Astrocyte (in vitro differentiated cells and primary cell): ENCODE data around the gene KRT40. TPM values are rescaled to one million over a fixed set of nuclear protein-coding genes. Genes with fewer than 3 reads are reported as not detected.

Experiments
- DNase-seq: peaks from one replicate; pipeline ENCODE4 v3.0.0-alpha.2; 2010; ENCODE audit warnings: low read depth
- FAIRE-seq: peaks from 2 replicates; lab custom pipeline; 2011; peaks lifted over from hg19 to GRCh38; lab: Jason Lieb, UNC
- H2AFZ ChIP-seq: 2 replicates; pipeline ENCODE4 v1.6.0; 2012; ENCODE audit warnings: low read depth, low read length, inconsistent platforms
- H3K27ac ChIP-seq: 2 replicates; pipeline ENCODE4 v1.5.1; 2011; ENCODE audit warnings: low read depth, low read length, inconsistent platforms
- H3K27me3 ChIP-seq: 2 replicates; pipeline ENCODE4 v1.6.0; 2011; ENCODE audit warnings: low read length, inconsistent platforms; ENCODE audit not compliant: insufficient read depth
- H3K36me3 ChIP-seq: 2 replicates; pipeline ENCODE4 v1.5.1; 2011; ENCODE audit warnings: low read length, inconsistent platforms; ENCODE audit not compliant: insufficient read depth
- H3K4me1 ChIP-seq: 2 replicates; pipeline ENCODE4 v1.5.1; 2011; ENCODE audit warnings: low read length, inconsistent platforms; ENCODE audit not compliant: insufficient read depth
- H3K4me2 ChIP-seq: 2 replicates; pipeline ENCODE4 v1.6.0; 2012; ENCODE audit warnings: low read length, inconsistent platforms
- H3K4me3 ChIP-seq: 2 replicates; pipeline ENCODE4 v1.5.1; 2011; ENCODE audit warnings: low read depth, mild to moderate bottlenecking, low read length, inconsistent platforms; ENCODE audit not compliant: insufficient read depth
- H3K79me2 ChIP-seq: 2 replicates; pipeline ENCODE4 v1.6.0; 2012; ENCODE audit warnings: mild to moderate bottlenecking, low read length, inconsistent platforms; ENCODE audit not compliant: insufficient read depth
- H3K9ac ChIP-seq: 2 replicates; pipeline ENCODE4 v1.6.0; 2012; ENCODE audit warnings: mild to moderate bottlenecking, low read length, inconsistent platforms
- H3K9me3 ChIP-seq: 2 replicates; pipeline ENCODE4 v1.5.1; 2012; ENCODE audit warnings: low read depth, mild to moderate bottlenecking, low read length, inconsistent platforms; ENCODE audit not compliant: insufficient read depth
- H4K20me1 ChIP-seq: 2 replicates; pipeline ENCODE4 v1.6.0; 2012; ENCODE audit warnings: low read length, inconsistent platforms; ENCODE audit not compliant: insufficient read depth
- H3K27ac Mint-ChIP-seq: one replicate; pipeline ENCODE4 v1.8.0; 2021; ENCODE audit warnings: mild to moderate bottlenecking, mixed read lengths; ENCODE audit not compliant: unreplicated experiment
- H3K27me3 Mint-ChIP-seq: one replicate; pipeline ENCODE4 v1.8.0; 2021; ENCODE audit warnings: low read depth, mixed read lengths; ENCODE audit not compliant: unreplicated experiment
- H3K36me3 Mint-ChIP-seq: one replicate; pipeline ENCODE4 v1.8.0; 2021; ENCODE audit warnings: low read depth, mixed read lengths; ENCODE audit not compliant: unreplicated experiment
- H3K4me1 Mint-ChIP-seq: one replicate; pipeline ENCODE4 v1.8.0; 2021; ENCODE audit warnings: low read depth, mixed read lengths; ENCODE audit not compliant: unreplicated experiment
- H3K4me3 Mint-ChIP-seq: one replicate; pipeline ENCODE4 v1.8.0; 2021; ENCODE audit warnings: mild to moderate bottlenecking, moderate library complexity, mixed read lengths; ENCODE audit not compliant: unreplicated experiment
- H3K9me3 Mint-ChIP-seq: one replicate; pipeline ENCODE4 v1.8.0; 2021; ENCODE audit warnings: mild to moderate bottlenecking, mixed read lengths; ENCODE audit not compliant: unreplicated experiment
- EZH2 ChIP-seq: IDR thresholded peaks from 2 replicates; pipeline ENCODE4 v1.6.1; 2012; ENCODE audit warnings: mild to moderate bottlenecking, low read length, inconsistent platforms; ENCODE audit not compliant: insufficient read depth
- total RNA-seq: library from RNA; stranded (reverse); gene quantifications from 2 replicates; pipeline ENCODE4 v1.2.1, GENCODE V29; 2021
- TF ChIP-seq, protein P1 (sequence below): IDR thresholded peaks from 2 replicates; pipeline ENCODE4 v1.5.1; 2011; ENCODE audit warnings: low read depth, mild to moderate bottlenecking, inconsistent platforms, low read length, moderate library complexity; ENCODE audit not compliant: insufficient read depth

KRT40 gene
- total RNA-seq, 1 donor from 2014 or later: not detected

DNA sequence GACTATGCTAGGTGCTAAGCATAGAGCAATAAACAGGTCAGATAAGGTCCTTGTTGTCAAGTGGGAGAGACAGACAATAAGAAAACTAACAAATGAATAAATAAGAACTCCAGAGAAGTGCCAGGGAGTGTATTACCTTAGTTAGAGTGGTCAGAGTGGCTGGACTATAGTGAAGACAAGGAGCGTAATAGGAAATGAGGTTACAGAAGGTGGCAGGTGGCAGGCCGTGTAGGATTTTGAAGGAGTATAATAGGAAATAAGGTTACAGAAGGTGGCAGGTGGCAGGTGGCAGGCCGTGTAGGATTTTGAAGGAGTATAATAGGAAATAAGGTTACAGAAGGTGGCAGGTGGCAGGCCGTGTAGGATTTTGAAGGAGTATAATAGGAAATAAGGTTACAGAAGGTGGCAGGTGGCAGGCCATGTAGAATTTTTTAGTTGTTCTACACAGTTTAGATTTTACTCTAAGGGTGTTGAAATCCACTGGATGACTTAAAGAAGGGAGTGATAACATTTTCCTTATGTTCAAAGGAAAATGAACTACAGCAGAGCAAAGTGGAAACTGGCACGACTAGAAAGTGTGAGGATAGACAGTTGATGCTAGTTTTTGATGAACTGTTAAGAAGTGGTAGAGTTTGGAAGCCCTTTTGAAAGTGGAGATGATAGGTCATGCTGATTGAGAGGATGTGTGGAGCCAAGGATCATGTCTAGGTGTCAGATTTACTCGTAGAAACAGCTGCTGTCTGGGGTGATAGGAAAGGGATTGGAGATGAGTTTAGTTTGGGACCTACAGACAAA lies 28.4 kb upstream of the KRT40 start:
- FAIRE-seq (no peak), DNase-seq (no peak)
- H3K27me3 Mint-ChIP-seq: no peaks in the 10 kb centered on the region
- Histone ChIP-seq H3K27me3 (no peaks in the 10 kb centered on the region), H3K27ac (no peak overlapping the region), H3K4me1 (no peaks in the 10 kb centered on the region), H3K4me2 (no peak overlapping the region), H4K20me1 (no peaks in the 10 kb centered on the region), H2AFZ (no peak overlapping the region), H3K36me3 (no peaks in the 10 kb centered on the region), H3K9me3 (no peaks in the 10 kb centered on the region), H3K9ac (no peak overlapping the region), H3K79me2 (no peaks in the 10 kb centered on the region), H3K4me3 (no peak overlapping the region)
- H3K27ac Mint-ChIP-seq: no peak overlapping the region
- no peaks in the 10 kb centered on the region for H3K36me3 Mint-ChIP-seq
- H3K4me1 Mint-ChIP-seq: no peaks in the 10 kb centered on the region
- no peak for TF ChIP-seq EZH2
- TF ChIP-seq, protein P1, sequence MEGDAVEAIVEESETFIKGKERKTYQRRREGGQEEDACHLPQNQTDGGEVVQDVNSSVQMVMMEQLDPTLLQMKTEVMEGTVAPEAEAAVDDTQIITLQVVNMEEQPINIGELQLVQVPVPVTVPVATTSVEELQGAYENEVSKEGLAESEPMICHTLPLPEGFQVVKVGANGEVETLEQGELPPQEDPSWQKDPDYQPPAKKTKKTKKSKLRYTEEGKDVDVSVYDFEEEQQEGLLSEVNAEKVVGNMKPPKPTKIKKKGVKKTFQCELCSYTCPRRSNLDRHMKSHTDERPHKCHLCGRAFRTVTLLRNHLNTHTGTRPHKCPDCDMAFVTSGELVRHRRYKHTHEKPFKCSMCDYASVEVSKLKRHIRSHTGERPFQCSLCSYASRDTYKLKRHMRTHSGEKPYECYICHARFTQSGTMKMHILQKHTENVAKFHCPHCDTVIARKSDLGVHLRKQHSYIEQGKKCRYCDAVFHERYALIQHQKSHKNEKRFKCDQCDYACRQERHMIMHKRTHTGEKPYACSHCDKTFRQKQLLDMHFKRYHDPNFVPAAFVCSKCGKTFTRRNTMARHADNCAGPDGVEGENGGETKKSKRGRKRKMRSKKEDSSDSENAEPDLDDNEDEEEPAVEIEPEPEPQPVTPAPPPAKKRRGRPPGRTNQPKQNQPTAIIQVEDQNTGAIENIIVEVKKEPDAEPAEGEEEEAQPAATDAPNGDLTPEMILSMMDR: no peak
- H3K4me3 Mint-ChIP-seq: no peak overlapping the region
- H3K9me3 Mint-ChIP-seq: no peaks in the 10 kb centered on the region

DNA sequence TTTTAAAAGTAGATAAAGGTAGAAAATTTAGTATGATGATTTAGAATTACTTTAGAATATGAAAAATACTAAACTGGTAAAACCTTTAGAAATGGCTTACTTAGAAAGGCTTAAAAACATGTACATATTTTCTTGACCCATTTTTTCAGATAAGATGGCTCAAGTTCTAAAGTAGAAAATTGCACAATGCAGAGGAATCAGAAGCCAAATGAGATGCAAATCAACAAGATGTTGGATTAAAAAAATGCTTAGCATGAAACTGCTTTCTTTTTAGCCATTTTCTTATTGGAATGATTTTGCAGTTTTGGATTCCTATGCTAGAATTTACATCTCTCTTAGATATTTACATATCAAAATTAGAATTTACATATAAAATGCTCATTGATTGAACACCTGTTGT lies 26.3 kb upstream of the KRT40 start:
- no peak overlapping the region for H2AFZ ChIP-seq
- no peak overlapping the region for H3K4me2 ChIP-seq
- H3K27ac Mint-ChIP-seq: no peak overlapping the region
- H3K9ac ChIP-seq: no peak overlapping the region
- peaks cover 2% of the 10 kb centered on the region for H3K27me3 Mint-ChIP-seq
- DNase-seq (no peak), FAIRE-seq (no peak)
- TF ChIP-seq EZH2: no peak
- TF ChIP-seq, protein P1: no peak
- H3K4me3 Mint-ChIP-seq: no peak overlapping the region
- H4K20me1 ChIP-seq: no peaks in the 10 kb centered on the region
- H3K4me1 ChIP-seq: no peaks in the 10 kb centered on the region
- no peak overlapping the region for H3K27ac ChIP-seq
- H3K9me3 Mint-ChIP-seq: no peaks in the 10 kb centered on the region
- H3K4me3 ChIP-seq: no peak overlapping the region
- no peaks in the 10 kb centered on the region for H3K79me2 ChIP-seq
- no peaks in the 10 kb centered on the region for H3K36me3 ChIP-seq
- no peaks in the 10 kb centered on the region for H3K9me3 ChIP-seq
- no peaks in the 10 kb centered on the region for H3K4me1 Mint-ChIP-seq
- H3K27me3 ChIP-seq: no peaks in the 10 kb centered on the region
- H3K36me3 Mint-ChIP-seq: no peaks in the 10 kb centered on the region

DNA sequence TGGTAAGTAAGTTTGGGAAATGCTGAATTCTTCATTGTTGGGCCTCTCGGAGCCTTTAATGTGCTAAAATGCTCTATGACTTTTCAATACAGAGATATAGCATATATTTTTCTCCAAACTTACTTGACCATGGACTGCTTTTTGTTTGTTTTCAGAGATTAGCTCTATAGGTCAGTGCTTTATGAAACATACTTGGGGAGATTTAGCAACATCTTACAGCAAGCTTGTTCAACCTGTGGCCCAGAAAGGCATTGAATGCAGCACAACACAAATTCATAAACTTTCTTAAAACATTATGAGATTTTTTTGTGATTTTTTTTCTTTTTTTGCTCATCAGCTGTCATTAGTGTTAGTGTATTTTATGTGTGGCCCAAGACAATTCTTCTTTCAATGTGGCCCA lies 25.8 kb upstream of the KRT40 start:
- no peak overlapping the region for H3K9ac ChIP-seq
- no peaks in the 10 kb centered on the region for H4K20me1 ChIP-seq
- TF ChIP-seq, protein P1: no peak
- TF ChIP-seq EZH2: no peak
- no peak for DNase-seq
- no peak overlapping the region for H3K27ac ChIP-seq
- H3K4me2 ChIP-seq: no peak overlapping the region
- no peak overlapping the region for H3K4me3 ChIP-seq
- no peaks in the 10 kb centered on the region for H3K9me3 ChIP-seq
- H3K79me2 ChIP-seq: no peaks in the 10 kb centered on the region
- H3K36me3 ChIP-seq: no peaks in the 10 kb centered on the region
- Mint-ChIP-seq H3K27ac (no peak overlapping the region), H3K9me3 (no peaks in the 10 kb centered on the region), H3K4me3 (no peak overlapping the region), H3K27me3 (peaks cover 2% of the 10 kb centered on the region), H3K36me3 (no peaks in the 10 kb centered on the region), H3K4me1 (no peaks in the 10 kb centered on the region)
- H3K4me1 ChIP-seq: no peaks in the 10 kb centered on the region
- no peaks in the 10 kb centered on the region for H3K27me3 ChIP-seq
- FAIRE-seq: no peak
- H2AFZ ChIP-seq: no peak overlapping the region
